Stimulated activated CD8-positive, alpha-beta memory T cell treated with anti-CD3 and anti-CD28 coated beads, Interleukin-15, amount 100 ng/mL, for 24 hours (primary cell): Measurements from ENCODE around the gene KIAA0825.
"Not testable (repeated sequence)": the region's sequence is repeated elsewhere in the genome, so short reads cannot be mapped to it uniquely, and the experiment has no call there.

ENCODE experiments used
- DNase-seq: peaks from one replicate; pipeline ENCODE4 v3.0.0-alpha.2; 2020; ENCODE audit warnings: low read depth

Gene KIAA0825

GRCh38 chr5:94375801-94376200 lies 242.6 kb downstream of the KIAA0825 start:
- DNase-seq: no peak

DNA sequence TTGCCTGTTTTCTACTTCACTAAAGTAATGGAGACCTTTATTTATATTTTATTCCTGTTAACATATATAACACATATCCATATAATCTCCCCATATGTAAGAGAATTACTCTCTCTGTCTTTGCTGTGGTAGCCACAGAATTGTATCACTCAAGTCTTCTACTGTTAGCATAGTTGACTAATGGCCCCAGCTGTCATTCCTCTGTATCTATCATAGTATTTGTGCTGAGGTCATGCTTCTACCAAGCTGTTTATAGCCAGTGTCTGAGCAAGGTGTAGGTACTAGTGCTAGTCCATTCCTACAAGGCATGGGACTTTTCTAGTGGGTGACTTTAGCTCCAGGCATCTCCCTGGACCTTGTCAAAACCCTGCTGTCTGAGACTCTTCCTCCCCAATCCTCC lies 244.1 kb downstream of the KIAA0825 start:
- DNase-seq: no peak

- DNase-seq: no peak
Measured at GRCh38 chr5:94367900-94368299, 250.5 kb downstream of the KIAA0825 start.

GRCh38 chr5:94366811-94367210 lies 251.6 kb downstream of the KIAA0825 start:
- DNase-seq: no peak

DNA sequence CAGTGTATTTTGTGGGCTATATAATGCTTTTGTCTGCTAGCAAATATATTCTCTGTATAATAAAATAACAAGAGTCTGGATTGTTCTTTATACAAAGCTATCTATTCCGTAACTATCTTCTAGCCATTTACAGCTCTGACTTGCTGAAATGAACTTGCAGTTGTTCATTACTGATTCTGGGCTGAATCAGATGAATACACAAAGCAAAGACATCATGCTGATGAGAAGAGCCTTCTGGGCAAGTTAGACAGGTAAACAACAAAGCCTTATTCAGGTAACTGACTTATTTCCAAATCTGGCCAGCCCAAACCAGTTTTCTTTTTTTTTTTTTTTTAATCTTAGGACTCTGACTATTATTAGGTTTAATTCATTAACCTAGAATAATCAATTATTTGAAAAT lies 255.5 kb downstream of the KIAA0825 start:
- DNase-seq: no peak

DNA sequence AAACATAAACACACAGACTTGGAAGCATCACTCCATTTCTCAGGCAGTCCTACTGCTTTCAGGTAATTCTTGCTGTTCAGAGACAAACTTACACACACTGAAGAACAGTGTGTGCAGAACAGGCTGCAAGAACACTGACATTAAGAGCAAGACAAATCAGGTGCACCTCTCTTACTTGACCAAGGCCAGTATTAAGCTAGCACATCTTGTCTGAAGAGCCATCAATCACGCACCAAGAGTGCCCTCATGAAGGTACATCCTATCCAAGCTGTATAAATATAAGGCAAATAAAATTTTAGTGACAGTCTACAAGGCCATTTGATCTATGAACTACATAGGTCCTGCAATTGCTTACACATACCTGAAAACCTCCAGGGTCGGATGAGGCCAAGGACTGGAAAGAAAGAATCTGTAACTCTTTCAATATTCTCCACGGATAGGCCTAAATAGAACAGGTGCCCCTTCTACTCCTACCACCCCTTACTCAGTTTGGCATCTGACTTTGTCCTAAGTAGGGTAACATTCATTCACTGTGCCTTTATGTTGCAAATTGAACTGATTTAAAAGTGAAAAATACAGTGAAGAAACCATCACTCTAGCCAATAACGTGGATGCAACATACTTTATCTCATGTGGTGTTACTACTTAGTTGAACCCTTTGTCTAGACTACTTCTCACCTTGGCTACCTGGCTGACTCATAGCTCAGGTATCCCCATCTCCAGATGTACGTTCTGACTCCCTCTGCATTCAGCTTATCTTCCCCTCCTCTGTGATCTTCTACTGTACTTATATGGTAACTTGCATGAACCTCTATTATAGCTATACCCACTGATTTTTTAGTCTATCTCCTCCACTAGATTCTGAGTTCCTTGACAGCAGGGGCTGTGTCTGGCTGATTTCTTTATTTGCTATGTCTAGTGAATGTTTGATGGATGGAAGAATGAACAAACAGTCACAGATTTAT lies 256.3 kb downstream of the KIAA0825 start:
- no peak for DNase-seq

DNA sequence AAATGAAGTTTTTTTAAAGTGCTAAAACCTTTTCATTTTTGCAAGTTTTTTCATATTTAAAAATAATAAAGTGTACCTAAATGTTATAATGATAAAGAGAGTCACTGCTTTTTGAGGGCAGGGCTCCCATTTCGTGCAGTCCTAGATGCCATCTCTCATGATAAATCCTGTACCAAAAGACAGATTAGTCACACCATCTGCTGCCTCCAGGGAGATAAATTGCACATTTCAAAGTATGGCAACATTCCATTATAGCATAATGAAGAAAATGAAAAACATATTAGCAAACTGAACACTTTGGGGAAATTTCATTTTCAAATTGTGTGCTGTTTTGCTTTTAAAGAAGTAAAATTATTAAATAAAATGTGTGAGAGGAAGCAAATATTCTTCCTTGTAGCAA lies 257.2 kb downstream of the KIAA0825 start:
- no peak for DNase-seq

DNA sequence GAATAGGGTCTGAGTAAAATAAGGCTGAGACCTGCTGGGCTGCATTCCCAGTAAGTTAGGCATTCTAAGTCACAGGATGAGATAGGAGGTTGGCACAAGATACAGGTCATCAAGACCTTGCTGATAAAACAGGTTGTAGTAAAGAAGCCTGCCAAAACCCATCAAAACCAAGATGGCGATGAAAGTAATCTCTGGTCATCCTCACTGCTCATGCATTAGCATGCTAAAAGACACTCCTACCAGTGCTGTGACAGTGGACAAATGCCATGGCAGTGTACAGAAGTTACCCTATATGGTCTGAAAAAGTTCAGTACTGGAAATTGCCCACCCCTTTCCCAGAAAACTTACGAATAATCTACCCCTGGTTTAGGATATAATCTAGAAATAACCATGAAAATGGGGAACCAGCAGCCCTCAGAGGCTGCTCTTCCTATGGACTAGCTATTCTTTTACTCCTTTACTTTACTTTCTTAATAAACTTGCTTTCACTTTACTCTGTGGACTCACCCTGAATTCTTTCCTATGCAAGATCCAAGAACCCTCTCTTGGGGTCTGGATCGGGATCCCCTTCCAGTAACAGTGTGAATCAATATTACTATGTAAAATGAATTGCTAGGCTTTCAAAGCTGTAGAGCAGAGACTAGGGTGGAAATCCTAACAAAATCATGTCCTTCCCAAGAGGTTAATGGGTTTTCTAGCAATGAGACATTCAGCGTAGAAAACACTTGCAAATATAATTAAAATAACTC lies 257.8 kb downstream of the KIAA0825 start:
- DNase-seq: no peak

GRCh38 chr5:94359880-94360279 lies 258.5 kb downstream of the KIAA0825 start:
- no peak for DNase-seq

DNA sequence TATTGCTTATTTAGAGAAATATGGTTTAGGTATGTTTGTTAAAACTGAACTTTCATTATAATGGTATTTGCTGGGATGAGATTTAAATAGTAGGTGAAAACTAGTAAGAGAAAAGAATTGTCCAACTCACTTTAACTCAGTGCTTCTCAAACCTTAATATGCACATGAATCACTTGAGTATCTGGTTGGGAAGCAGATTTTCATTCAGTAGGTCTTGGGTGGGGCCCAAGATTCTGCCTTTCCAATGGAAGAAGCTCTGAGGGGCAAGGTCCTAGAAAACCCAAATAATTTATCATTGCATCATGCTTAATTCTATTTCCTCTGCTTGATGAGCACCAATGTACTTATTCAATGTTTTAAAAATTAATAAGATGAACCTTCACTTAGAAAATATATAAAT lies 262.6 kb downstream of the KIAA0825 start:
- DNase-seq: no peak

DNA sequence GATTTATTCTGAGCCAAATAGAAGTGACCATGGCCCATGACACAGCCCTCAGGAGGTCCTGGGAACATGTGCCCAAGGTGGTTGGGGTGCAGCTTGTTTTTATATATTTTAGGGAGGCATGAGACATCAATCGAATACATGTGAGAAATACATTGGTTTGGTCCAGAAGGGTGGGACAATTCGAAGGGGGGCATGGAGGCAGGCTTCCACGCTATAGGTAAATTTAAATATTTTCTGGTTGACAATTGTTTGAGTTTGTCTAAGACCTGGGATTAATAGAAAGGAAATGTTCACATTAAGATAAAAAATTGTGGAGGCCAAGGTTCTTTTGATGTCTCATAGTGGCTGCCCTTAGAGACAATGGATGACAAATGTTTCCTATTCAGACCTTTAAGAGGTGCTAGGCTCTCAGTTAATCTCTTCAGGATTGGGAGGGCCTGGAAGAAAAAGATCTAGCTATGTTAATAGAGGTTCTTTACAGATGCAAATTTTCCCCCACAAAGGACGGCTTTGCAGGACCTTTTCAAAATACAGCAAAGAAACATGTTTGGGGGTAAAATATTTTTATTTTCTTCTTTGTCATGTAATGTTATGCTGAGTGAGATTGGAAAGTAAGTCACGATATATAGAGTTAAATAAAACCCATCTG lies 263.4 kb downstream of the KIAA0825 start:
- DNase-seq: not testable (repeated sequence)

GRCh38 chr5:94353605-94354004 lies 264.8 kb downstream of the KIAA0825 start:
- no peak for DNase-seq

DNA sequence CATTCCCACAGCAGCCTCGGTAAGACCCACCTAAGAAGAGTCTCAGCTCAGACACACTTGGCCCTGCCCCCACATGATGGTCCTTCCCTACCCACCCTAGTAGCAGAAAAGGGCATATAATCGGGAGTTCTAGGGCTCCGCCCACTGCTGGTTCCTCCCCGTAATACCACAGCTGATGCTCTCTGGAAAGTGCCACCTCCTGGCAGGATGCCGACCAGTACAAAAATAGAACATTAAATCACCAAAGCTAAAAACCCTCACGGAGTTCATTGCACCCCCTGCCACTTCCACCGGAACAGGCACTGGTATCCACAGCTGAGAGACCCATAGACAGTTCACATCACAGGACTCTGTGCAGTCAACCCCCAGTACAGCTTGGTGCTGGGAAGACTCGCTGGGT lies 271.3 kb downstream of the KIAA0825 start:
- no peak for DNase-seq

GRCh38 chr5:94345257-94345656 lies 273.1 kb downstream of the KIAA0825 start:
- no peak for DNase-seq

DNA sequence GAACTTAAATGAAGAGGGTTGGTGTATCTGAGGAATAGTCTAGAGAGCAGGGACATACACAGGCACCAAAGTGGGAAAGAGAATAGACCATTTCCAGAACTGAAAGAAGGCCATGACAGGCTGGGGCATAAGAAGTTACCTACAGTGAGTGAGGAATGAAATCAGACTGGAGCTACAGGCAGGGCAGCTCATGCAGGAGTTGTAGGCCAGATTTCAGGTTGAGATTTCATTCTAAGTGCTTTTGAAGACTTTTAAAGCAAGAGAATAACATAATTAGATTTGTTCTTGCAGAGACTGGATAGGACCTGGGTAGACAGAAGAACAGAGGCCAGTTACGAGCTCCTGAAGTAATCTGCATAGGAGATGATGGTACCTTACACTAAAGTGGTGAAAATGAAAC lies 280.8 kb downstream of the KIAA0825 start:
- no peak for DNase-seq

DNA sequence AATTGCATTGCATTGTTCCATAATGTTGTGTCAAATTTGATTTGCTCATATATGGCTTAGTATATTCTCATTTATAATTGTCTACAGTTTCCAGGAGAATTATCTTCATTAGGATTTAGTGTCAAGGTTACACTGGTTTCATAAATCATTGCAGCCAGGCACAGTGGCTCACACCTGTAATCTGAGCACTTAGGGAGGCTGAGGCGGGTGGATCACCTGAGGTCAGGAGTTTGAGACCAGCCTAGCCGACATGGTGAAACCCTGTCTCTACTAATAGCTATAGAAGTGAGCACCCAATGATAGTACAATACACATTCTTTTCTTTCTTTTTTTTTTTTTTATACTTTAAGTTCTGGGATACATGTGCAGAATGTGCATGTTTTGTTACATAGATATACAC lies 282.5 kb downstream of the KIAA0825 start:
- DNase-seq: no peak

DNA sequence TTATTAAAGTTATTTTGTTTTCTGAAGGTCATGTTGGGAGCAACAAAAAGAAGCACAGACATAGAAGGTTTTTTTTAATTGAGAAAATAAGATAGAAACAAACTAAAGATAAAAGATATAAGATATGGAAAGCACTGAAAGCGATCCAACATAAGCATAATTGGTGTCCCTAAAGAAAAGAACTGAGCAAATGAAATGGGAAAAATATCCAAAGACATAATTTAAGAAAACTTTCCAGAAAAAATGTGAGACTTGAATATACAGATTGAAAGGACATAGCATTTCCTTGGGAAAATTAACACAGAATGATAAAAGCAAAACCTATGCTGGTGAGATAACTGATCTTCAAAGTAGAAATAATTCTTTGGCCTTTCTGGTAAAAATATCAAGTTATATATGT lies 289.3 kb downstream of the KIAA0825 start:
- DNase-seq: no peak

- no peak for DNase-seq
Measured at GRCh38 chr5:94326586-94326985, 291.8 kb downstream of the KIAA0825 start.

- DNase-seq: no peak
Measured at GRCh38 chr5:94316916-94317838, 301.2 kb downstream of the KIAA0825 start.

- no peak for DNase-seq
Measured at GRCh38 chr5:94314460-94315131, 303.8 kb downstream of the KIAA0825 start.

GRCh38 chr5:94313696-94314095 lies 304.7 kb downstream of the KIAA0825 start:
- DNase-seq: no peak
